ENCODE data around the gene AKT1.

The AKT1 gene

DNA sequence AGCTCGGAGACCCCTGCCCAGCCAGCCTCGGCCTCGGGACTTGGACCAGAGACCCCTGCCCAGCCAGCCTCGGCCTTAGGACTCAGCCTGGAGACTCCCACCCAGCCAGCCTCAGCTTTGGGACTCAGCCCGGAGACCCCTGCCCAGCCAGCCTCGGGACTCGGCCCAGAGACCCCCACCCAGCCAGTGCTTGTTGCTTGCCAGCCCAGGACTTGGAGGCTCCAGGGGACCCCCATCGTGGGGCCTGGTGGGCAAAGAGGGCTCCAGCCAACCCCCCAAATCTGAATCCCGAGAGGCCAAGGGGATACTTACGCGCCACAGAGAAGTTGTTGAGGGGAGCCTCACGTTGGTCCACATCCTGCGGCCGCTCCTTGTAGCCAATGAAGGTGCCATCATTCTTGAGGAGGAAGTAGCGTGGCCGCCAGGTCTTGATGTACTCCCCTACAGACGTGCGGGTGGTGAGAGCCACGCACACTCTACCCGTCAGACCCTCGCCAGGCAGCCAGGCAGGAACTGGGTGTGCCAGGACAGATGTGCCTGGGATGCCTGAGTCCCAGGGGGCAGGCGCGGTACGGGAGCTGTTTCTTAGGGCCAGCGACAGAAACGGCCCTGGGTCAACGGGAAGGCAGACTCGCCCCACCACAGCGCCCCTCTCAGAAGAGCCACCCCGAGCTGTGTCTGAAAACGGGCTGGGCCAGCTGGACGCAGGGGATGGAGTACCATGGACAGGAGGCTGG is 15.6 kb downstream of the AKT1 start:
- DNase-seq: no peak
- intact Hi-C loops (cut with DNase I): no loop called here

DNA sequence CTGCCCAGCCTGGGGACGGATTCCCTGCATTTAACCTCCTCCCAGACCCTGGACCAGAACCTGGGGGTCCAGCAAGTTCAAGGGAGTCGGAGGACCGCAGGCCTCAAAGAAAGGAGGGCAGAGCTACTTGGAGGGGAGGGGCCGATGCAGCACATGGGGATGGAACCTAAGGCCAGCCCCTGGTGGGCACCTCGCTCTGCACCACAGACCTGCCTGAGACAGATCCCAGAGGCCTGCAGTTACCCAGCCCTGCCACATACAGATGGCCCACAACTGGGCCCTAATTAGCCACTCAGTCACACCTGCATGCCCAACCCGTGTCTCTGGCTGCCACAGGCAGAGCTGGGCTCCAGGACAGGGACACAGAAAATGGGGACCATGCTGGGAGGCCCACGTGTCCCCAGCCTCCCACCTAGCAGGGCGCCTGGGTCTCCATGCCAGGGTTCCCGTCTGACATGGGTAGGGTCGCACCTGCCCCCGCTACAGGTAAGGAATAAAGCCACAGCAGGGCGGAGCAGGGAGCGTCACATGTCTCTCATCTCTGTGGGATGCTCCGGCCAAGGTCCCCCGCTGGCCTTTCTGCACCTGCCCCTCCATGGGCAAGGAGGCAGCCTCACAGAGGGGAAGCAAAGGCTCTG is 16.7 kb downstream of the AKT1 start:
- intact Hi-C loops (cut with DNase I): no loop called here
- no peak for DNase-seq

DNA sequence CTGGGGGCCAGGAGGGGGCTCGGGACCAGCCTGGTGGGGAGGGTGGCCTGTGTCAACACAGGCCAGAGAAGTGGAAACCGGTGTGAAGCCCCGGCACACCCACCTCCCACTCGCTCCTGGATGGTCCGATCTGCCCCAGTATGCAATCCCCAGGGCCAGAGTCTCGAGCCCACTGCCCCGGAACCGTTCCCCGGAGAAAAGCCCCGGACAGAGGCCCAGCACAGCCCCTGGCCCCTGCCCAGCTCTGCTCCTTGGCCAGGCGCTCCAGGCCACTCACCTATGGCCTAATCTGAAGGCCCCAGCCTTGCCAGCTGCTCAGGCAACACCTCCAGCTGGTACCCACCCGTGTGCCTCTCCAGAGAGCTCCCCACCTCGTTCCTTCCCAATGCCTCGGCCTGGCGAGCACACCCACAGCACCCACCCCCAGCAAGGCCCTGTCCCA is 17.7 kb downstream of the AKT1 start:
- no peak for DNase-seq
- intact Hi-C loops (cut with DNase I): no loop called here

DNA sequence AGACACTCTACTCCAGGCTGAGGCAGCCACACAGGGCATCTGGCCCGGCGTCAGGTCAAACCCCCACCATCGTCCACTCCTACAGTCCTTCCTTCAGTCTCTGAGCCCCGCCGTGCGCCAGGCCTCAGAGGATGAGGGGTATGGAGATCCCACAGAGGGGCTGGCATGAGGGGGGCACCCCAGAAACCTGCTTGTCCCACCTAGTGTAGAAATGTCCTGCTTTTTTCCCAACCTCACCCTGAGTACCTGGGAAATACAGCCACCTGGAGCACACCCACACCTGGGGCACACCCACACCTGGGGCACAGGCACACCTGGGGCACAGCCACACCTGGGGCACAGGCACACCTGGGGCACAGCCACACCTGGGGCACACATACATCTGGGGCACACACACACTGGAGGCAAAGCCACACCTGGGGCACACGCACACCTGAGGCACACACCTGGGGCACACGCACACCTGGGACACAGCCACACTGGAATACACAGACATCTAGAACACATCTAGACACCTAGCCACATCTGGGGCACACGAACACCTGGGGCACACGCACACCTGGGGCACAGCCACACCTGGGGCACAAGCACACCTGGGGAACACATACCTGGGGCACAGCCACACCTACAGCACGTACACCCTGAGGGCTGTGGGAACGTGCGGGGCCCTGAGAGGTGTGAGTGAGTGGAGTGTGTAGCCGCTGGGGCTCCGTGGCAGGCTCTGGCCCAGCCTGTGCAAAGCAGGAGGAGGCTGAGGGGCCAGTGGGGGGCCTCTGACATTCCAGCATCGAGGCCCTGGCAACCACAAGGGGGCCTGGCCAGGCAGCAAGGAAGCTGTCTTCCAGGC is 18.4 kb downstream of the AKT1 start:
- DNase-seq: no peak
- intact Hi-C loops (cut with DNase I): no loop called here

DNA sequence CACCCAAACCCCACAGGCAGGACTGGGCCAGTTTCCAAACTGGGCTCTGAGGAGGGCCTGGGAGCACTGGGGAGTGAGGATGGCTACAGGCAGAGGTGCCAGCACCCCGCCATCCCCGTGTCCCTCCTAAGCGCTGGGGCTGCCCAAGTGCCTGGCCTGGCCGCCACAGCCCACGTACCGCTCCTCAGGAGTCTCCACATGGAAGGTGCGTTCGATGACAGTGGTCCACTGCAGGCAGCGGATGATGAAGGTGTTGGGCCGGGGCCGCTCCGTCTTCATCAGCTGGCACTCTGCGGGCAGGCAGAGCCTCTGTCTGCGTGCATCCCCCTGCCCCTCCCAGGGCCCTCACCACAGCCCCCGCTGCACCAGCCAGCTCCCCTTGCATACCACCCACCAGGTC is 19.1 kb downstream of the AKT1 start:
- DNase-seq: no peak
- intact Hi-C loops (cut with DNase I): no loop called here

DNA sequence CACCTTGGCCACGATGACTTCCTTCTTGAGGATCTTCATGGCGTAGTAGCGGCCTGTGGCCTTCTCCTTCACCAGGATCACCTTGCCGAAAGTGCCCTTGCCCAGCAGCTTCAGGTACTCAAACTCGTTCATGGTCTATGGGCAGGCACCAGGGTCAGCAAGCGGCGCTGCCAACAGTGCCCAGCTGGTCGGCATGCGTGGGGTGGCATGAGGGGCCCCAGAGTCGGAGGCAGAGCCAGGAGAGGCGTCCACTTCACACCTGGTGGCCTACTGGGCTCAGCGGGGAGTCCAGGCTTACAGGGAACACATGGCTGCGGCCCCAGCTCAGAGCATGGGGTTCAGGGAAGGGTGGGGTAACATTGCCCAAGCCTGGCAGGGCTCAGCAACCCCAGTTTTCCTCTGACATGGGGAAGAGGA is 20.5 kb downstream of the AKT1 start:
- intact Hi-C loops (cut with DNase I): no loop called here
- no peak for DNase-seq

DNA sequence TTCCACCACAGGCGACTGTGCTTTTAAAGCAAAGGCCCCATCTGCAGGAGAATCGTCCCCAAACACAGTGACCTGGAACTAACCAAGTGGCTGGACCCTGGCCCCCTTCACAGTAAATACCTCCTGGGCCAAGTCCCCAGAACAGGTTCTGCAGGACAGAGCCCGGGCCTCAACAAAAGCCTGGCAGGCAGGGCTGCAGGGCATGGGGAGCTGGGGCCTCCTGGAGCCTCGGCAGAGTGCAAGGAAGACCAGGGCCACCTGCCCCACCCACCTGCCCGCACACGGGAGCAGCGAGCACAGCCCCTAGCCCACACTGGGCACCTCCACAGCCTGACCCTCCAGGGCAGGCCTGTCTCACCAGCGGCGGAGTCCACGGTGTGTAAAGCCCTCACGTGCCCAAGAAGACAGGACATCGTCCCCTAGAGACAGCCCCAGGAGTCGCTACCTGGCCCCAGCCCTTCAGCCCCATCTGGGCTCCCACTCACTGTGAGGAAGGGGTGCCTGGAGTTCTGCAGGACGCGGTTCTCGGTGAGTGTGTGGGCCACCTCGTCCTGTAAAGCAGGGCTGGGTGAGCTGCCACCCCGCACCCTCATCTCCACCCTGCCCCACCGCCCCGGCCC is 21.0 kb downstream of the AKT1 start:
- no peak for DNase-seq
- intact Hi-C loops (cut with DNase I): no loop called here

DNA sequence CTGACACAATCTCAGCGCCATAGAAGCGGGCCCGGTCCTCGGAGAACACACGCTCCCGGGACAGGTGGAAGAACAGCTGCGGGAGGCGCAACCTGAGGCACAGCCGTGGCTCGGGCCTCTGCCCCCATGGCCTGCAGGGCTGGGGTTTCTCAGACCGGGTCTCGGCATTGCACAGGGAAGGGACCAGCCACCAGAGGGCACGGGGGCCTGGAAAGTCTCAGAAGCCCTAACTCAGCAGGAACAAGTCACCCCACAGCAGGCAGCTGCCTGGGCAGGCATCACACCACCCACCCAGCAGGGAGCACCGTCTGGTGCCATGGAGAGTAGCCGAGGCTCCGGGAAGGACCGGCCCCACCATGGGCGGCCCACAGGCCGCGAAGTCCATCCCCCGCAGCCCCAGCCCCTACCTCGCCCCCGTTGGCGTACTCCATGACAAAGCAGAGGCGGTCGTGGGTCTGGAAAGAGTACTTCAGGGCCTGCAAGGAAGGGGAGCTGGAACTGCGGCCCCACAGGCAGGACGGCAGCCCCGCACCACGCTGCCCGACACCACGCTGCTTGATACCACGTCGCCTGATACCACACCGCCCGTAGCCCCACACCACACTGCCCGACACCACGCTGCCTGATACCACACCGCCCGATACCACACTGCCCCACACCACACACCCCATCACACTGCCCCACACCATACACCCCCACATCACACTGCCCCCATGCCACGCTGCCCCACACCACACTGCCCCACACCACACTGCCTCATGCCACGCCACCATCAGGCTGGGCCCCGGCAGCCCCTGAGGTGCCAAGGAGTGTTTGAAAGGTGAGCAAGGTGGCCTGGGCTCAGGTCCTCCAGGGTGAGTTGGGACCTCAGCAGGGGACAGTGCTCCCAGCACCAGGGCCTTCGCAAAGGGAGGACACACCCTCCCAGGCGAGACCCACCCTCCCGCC is 21.8 kb downstream of the AKT1 start:
- DNase-seq: no peak
- intact Hi-C loops (cut with DNase I): no loop called here

DNA sequence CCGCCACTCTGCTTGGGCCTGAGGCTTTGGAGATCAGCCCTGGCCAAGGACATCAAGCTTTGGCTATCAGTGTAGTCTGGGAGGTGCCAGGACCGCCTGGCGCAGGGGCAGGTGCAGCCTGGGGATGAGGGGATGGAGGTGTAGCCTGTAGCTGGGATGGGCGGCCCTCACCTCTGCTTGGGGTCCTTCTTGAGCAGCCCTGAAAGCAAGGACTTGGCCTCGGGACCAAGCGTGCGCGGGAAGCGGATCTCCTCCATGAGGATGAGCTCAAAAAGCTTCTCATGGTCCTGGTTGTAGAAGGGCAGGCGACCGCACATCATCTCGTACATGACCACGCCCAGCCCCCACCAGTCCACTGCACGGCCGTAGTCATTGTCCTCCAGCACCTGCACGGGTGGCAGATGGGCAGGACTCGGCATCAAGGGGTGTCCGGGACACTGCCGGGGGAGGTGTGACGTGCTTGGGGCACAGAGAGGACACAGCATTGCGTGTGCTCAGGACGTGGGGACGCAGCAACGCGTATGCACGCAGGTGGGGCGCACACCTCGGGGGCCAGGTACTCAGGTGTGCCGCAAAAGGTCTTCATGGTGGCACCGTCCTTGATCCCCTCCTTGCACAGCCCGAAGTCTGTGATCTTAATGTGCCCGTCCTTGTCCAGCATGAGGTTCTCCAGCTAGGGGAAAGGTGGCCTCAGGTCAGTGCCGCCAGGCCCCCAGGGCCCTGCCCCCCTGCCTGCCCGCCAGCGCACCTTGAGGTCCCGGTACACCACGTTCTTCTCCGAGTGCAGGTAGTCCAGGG is 22.6 kb downstream of the AKT1 start:
- no peak for DNase-seq
- intact Hi-C loops (cut with DNase I): no loop called here

DNA sequence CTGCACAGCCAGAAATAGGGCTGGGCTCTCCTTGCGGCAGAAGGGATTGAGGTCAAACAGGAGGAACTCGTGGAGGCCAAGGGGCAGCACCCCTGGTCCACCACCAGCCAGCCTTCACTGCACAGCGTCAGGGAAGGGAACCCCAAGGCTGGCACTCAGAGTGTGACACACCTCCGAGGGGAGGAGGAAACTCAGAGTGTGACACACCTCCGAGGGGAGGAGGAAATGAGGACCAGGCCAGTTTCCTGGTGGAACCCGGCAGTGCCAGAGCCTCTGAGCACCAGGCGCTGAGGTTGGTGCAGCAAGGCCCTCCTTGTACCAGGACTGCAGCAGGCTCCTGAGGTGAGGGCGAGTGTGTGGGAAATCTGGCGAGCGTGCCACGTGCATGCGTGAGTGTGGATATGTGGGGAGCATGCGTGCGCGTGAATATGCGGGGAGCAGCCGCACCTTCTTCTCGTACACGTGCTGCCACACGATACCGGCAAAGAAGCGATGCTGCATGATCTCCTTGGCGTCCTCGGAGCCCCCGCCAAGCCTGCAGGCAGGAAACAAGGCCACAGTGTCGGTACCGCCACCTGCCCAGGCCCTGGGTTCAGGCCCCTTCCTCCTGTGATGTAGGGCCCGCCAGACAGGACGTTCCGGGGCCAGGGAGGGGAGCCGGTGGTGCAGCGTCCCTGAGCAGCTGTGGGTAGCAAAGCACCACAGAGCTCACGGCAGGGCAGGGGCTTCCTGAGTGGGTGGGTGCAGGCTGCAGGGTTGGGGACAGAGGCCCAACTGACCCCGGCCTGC is 23.4 kb downstream of the AKT1 start:
- no peak for DNase-seq
- intact Hi-C loops (cut with DNase I): no loop called here

DNA sequence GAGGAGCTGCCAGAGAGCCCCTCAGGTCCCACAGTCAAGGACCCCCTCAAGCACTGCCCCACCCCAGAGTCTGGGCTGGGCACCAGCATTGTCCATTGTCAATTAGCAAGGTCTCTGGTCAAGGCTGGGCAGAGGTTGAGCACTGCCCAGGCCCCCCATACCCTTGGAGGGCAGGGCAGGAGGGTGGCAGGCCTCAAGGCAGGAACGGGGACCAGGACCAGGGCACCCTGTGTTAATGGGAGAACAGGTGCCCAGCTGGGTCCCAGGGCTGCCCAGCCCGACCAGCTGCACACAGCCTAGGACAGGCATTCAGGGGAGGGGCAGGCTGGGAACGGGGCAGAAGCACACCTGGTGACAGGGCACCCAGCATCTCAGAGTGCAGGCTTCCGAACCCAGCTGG is 24.2 kb downstream of the AKT1 start:
- DNase-seq: no peak
- intact Hi-C loops (cut with DNase I): no loop called here

DNA sequence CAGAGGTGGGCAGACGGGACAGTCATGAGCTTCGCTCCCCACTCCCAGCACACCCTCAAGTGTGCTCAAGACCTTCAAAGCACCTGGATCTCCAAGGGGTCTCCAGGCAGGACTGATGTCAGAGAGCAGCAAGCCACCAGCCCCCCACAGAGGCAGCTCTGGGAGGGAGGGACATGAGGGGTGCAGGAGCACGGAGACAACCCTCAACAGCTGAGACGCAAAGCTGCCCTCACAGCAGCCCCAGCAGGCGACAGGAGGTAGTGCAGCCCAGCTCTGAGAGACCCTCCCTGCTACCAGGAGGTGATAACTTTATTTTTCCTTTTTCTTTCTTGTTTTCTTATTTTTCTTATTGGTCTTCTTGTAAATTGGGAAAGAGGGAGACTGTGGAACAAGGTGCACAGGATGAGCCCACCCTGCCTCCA is 24.7 kb downstream of the AKT1 start:
- intact Hi-C loops (cut with DNase I): no loop called here

DNA sequence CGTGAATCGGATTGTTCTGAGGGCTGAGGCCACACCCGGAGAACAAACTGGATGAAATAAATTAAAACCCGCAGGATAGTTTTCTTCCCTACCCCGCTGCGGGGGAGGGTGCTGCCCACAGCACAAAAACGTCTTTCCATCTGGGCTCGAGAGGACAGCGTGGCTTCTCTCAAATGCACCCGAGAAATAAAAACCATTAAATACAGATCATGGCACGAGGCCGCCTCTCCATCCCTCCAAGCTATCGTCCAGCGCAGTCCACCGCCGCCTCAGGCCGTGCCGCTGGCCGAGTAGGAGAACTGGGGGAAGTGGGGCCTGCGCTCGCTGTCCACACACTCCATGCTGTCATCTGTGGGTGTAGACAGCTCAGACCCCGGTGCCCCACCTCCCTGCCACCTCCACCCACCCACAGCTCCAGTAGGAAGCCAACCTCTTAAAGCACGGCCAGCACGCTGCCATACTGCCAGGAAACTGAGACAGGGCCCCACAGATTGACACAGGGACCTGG is 25.4 kb downstream of the AKT1 start:
- no peak for DNase-seq
- intact Hi-C loops (cut with DNase I): no loop called here

More for the DNA sequence above, 24.7 kb downstream of the AKT1 start:
- DNase-seq: no peak

DNA sequence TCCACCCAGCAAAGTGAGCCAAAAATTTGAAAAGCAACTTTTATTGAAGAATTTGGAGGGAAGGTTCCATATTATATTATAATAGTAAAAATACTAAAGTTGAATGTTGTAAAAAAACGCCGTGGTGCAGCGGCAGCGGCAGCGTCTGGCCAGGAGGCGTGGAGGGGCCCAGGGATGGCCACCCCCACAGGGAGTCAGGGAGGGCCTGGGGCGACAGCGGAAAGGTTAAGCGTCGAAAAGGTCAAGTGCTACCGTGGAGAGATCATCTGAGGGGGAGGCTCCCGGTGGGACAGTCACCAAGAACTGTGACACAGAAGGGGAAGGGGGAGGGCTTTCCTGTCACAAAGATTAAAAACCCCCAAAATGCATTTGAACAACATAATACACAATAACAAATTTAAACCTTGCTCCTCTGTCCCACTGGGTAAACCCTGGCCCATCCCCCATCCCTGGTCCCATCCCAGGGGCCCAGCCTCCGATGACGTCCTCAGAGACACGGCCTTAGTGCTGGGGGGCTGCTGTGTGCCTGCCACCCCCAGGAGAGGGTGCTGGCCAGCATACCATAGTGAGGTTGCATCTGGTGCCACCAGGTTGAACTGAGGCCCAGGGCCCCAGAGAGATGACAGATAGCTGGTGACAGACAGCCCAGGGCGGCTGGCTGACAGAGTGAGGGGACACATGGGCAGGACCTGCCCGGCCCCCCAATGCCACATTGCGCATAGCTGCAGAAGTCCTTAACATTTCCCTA is 26.1 kb downstream of the AKT1 start:
- DNase-seq: no peak
- intact Hi-C loops (cut with DNase I): loop anchor here (5.0 kb wide), 1 partner anchor 58 kb away; no protein-coding TSS in a partner anchor

DNA sequence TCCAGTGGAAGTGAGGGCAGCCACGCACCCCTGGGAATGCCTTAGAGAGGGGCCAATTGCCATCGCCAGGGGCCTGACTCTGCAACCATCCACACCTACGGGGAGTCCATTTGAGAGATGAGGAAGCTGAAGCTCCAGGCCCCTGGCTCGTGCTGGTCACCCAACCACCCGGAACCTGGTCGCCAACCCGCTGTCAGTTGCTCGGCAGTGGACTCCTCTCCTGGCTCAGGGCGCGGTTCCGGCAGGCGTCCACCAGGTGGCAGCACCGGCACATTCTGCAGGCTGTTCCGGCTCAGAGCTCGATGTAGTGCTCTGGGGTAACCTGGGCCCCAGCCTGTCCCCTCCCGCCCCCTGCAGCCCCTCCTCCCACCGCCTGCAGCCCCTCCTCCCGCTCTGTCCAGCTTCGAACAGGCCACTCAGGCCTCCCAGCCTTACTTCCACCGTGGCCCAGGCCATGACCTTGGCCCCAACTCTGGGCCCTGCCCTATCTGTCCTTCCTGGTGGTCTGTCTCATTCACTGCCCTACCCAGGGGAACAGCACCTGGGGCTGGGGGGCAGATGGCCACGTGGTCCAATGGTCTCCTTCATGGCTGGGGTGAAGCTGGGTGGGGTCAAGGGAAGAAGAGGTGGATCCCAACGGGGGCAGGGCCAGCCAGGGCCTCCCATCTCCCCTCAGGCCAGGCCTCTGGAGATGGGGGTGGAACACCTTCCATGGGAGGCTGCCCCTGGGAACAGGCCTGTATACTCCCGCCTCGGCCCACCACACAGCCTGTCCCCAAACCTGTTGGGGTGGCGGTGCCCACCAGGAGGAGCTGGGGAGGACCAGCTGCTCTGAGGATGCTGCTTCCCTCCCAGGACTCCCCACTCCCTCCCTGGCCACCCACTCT is 26.9 kb downstream of the AKT1 start:
- intact Hi-C loops (cut with DNase I): loop anchor here (5.0 kb wide), 1 partner anchor 59 kb away; no protein-coding TSS in a partner anchor
- peak; percentile 73 to 98 (median 94) for DNase-seq

Measured in head of caudate nucleus (tissue), 42 donors.